Measurements from ENCODE around the gene C3orf20.

GRCh38 chr3:14634763-14635400 lies 40.1 kb upstream of the C3orf20 start:
- TF ChIP-seq CTCF (IDR thresholded peaks at IDR 0.05) (no peak), EZH2 (IDR thresholded peaks at IDR 0.05; ENCODE audit: borderline replicate concordance, insufficient read depth, low read depth, low read length, poor library complexity, severe bottlenecking) (no peak)
